ENCODE results near the gene GPBAR1. TPM values are rescaled to one million over a fixed set of nuclear protein-coding genes. Genes with fewer than 3 reads are reported as not detected.

The GPBAR1 gene
- total RNA-seq, 1 donor from 2014 or later: 0.77 TPM

GRCh38 chr2:218265626-218266025 is 4.8 kb downstream of the GPBAR1 start:
- Mint-ChIP-seq H3K9me3 (ENCODE audit: unreplicated experiment) (no peaks in the 10 kb centered on the region), H3K27me3 (ENCODE audit: unreplicated experiment) (peaks cover 14% of the 10 kb centered on the region), H3K4me3 (ENCODE audit: unreplicated experiment) (peak overlapping the region; percentile 44), H3K4me1 (ENCODE audit: unreplicated experiment) (peaks cover 16% of the 10 kb centered on the region), H3K36me3 (ENCODE audit: low read depth, unreplicated experiment) (peaks cover 25% of the 10 kb centered on the region), H3K27ac (ENCODE audit: unreplicated experiment) (no peak overlapping the region)
- no peak for TF ChIP-seq CTCF (IDR thresholded peaks at IDR 0.05; ENCODE audit: unreplicated experiment)
- DNase-seq (ENCODE audit: low spot score): no peak

- Mint-ChIP-seq H3K4me3 (ENCODE audit: unreplicated experiment) (peak overlapping the region; percentile 81), H3K36me3 (ENCODE audit: low read depth, unreplicated experiment) (peaks cover 25% of the 10 kb centered on the region), H3K9me3 (ENCODE audit: unreplicated experiment) (no peaks in the 10 kb centered on the region), H3K27ac (ENCODE audit: unreplicated experiment) (no peak overlapping the region), H3K4me1 (ENCODE audit: unreplicated experiment) (peaks cover 17% of the 10 kb centered on the region), H3K27me3 (ENCODE audit: unreplicated experiment) (peaks cover 11% of the 10 kb centered on the region)
- DNase-seq (ENCODE audit: low spot score): no peak
- TF ChIP-seq CTCF (IDR thresholded peaks at IDR 0.05; ENCODE audit: unreplicated experiment): no peak
Observed at GRCh38 chr2:218266316-218266979, 5.6 kb downstream of the GPBAR1 start.

- H3K4me3 Mint-ChIP-seq (ENCODE audit: unreplicated experiment): peak overlapping the region; percentile 38
- peaks cover 32% of the 10 kb centered on the region for H3K36me3 Mint-ChIP-seq (ENCODE audit: low read depth, unreplicated experiment)
- peaks cover 13% of the 10 kb centered on the region for H3K27me3 Mint-ChIP-seq (ENCODE audit: unreplicated experiment)
- peaks cover 23% of the 10 kb centered on the region for H3K4me1 Mint-ChIP-seq (ENCODE audit: unreplicated experiment)
- TF ChIP-seq CTCF (IDR thresholded peaks at IDR 0.05; ENCODE audit: unreplicated experiment): no peak
- no peaks in the 10 kb centered on the region for H3K9me3 Mint-ChIP-seq (ENCODE audit: unreplicated experiment)
- DNase-seq (ENCODE audit: low spot score): no peak
- no peak overlapping the region for H3K27ac Mint-ChIP-seq (ENCODE audit: unreplicated experiment)
Observed at GRCh38 chr2:218267259-218267658, 6.4 kb downstream of the GPBAR1 start.

GRCh38 chr2:218269900-218270720 is 9.3 kb downstream of the GPBAR1 start, which contains the start of the genes AAMP and PNKD:
Gene AAMP, minus strand, starts transcription at chr2:218270137. Its CDS starts 51 bp downstream, at chr2:218270086.
Gene PNKD, plus strand, starts transcription at chr2:218270519. Its CDS starts 17 bp downstream, at chr2:218270536.
- Mint-ChIP-seq H3K4me3 (ENCODE audit: unreplicated experiment) (peak within 1 kb of the TSS; percentile 90), H3K9me3 (ENCODE audit: unreplicated experiment) (no peaks in the 10 kb centered on the region), H3K27me3 (ENCODE audit: unreplicated experiment) (peaks cover 13% of the 10 kb centered on the region), H3K36me3 (ENCODE audit: low read depth, unreplicated experiment) (peaks cover 43% of the 10 kb centered on the region), H3K27ac (ENCODE audit: unreplicated experiment) (peak within 1 kb of the TSS; percentile 72), H3K4me1 (ENCODE audit: unreplicated experiment) (peaks cover 27% of the 10 kb centered on the region)
- peak; percentile 100 for DNase-seq (ENCODE audit: low spot score)
- no peak for TF ChIP-seq CTCF (IDR thresholded peaks at IDR 0.05; ENCODE audit: unreplicated experiment)

Data from endothelial cell (in vitro differentiated cells).